ENCODE data around the gene HEXIM2. TPM values are rescaled to one million over a fixed set of nuclear protein-coding genes. Genes with fewer than 3 reads are reported as not detected.
A peak's percentile ranks its signal among the peaks of the same experiment; 100 is the strongest.

HEXIM2 gene
- total RNA-seq, 4 donors from 2014 or later: 1.2 to 10.8 (median 5.9) TPM

DNA sequence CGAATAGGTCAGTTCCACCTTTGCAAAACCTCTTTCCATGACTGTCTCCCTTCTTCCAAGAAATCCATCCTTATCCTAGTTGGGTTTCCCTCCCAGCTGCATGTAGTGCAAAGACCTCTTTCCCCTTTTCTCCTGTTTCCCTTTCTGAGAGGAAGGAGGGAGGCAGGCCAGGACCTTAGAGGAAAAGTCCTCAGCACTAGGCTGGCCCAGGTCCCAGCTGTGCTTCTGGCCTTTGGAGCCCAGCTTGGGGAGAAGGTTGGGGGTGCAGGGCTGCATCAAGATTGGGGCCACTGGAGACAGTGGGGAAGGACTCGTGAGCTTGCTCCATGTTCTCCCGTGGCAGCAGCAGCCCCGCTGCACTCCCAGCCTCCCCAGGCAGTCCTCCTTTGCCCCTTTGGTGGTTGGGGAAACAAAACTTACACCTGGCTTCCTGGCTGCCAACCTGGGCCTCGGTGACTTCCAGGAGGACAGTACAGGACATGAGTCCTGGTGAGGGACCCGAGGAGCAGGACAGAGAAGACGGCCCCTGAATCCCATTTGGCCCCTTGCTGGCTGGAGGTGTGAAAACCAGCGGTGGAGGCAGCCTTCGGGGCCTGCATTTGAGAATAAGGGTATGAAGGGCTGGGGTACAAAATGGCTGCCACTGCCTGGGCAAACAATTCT lies 481 bp downstream of the HEXIM2 start:
- Histone ChIP-seq H3K4me3 (peak overlapping the region in 3 of 4 donors; percentile 15 to 71 (median 24)), H3K4me1 (peaks cover 19 to 41% (median 36%) of the 10 kb centered on the region in 4 donors), H3K27ac (peak overlapping the region; percentile 71 to 98 (median 86)), H3K9me3 (no peaks in the 10 kb centered on the region), H3K36me3 (no peaks in the 10 kb centered on the region), H3K27me3 (no peaks in the 10 kb centered on the region)
- in situ Hi-C loops (cut with MboI; ENCODE audit: low pct_ligation_motif_present in 1 of 4, low pct_unique_long_range_greater_than_20kb in 1 of 4, low sequenced_read_pairs in 3 of 4): no loop called here
- TF ChIP-seq, protein P1, sequence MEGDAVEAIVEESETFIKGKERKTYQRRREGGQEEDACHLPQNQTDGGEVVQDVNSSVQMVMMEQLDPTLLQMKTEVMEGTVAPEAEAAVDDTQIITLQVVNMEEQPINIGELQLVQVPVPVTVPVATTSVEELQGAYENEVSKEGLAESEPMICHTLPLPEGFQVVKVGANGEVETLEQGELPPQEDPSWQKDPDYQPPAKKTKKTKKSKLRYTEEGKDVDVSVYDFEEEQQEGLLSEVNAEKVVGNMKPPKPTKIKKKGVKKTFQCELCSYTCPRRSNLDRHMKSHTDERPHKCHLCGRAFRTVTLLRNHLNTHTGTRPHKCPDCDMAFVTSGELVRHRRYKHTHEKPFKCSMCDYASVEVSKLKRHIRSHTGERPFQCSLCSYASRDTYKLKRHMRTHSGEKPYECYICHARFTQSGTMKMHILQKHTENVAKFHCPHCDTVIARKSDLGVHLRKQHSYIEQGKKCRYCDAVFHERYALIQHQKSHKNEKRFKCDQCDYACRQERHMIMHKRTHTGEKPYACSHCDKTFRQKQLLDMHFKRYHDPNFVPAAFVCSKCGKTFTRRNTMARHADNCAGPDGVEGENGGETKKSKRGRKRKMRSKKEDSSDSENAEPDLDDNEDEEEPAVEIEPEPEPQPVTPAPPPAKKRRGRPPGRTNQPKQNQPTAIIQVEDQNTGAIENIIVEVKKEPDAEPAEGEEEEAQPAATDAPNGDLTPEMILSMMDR (IDR thresholded peaks at IDR 0.05): no peak
- TF ChIP-seq POLR2AphosphoS5 (IDR thresholded peaks at IDR 0.05): no peak
- TF ChIP-seq POLR2A (IDR thresholded peaks at IDR 0.05): no peak
- TF ChIP-seq EP300 (IDR thresholded peaks at IDR 0.05; ENCODE audit: low read depth): no peak
- WGBS, 2 donors (ENCODE audit: low coverage in 1 of 2): 55% methylated on average over 9 of the region's 9 CpGs; no CpG with 5 or more reads in 1 of the 2 donors
- no peak for DNase-seq
- intact Hi-C loops (cut with DNase I; ENCODE audit: low total_unique reads): no loop called here

DNA sequence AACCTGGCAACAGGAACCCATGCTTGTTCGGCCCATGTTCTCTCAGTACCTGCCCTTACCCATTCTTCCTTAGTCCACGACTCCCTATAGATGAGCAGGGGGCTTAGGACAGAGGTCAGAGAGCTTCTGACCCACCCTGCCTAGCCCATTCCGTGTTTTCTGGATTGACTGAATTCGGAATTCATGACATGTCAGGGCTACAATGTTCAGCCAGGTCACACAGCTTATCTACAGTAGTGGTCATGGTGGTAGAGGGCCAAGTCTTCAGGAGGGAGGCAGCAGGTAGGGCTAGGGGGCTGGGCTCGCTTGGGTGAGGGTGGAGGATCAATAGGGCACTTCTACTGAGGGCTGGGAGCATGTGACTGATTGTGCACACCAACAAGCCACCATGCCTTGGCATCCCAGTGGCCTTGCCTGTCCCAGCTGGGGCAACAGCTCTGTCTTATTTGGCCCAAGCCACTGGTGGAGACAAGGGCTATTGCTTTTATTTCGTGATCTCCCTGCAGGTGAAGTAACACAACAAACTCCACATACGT lies 3.1 kb downstream of the HEXIM2 start:
- WGBS, 2 donors (ENCODE audit: low coverage in 1 of 2): 92 to 100% methylated on average over 1 to 7 of the region's 7 CpGs
- intact Hi-C loops (cut with DNase I; ENCODE audit: low total_unique reads): no loop called here
- H3K4me1 ChIP-seq: peaks cover 2 to 14% (median 12%) of the 10 kb centered on the region in 4 donors
- no peaks in the 10 kb centered on the region for H3K27me3 ChIP-seq
- H3K4me3 ChIP-seq: no peak overlapping the region
- no peak for DNase-seq
- in situ Hi-C loops (cut with MboI; ENCODE audit: low pct_ligation_motif_present in 1 of 4, low pct_unique_long_range_greater_than_20kb in 1 of 4, low sequenced_read_pairs in 3 of 4): no loop called here
- no peak overlapping the region for H3K27ac ChIP-seq
- H3K9me3 ChIP-seq: no peaks in the 10 kb centered on the region
- no peak for TF ChIP-seq POLR2AphosphoS5 (IDR thresholded peaks at IDR 0.05)
- TF ChIP-seq, protein P1 (IDR thresholded peaks at IDR 0.05): no peak
- no peak for TF ChIP-seq EP300 (IDR thresholded peaks at IDR 0.05; ENCODE audit: low read depth)
- no peak for TF ChIP-seq POLR2A (IDR thresholded peaks at IDR 0.05)
- no peaks in the 10 kb centered on the region for H3K36me3 ChIP-seq

DNA sequence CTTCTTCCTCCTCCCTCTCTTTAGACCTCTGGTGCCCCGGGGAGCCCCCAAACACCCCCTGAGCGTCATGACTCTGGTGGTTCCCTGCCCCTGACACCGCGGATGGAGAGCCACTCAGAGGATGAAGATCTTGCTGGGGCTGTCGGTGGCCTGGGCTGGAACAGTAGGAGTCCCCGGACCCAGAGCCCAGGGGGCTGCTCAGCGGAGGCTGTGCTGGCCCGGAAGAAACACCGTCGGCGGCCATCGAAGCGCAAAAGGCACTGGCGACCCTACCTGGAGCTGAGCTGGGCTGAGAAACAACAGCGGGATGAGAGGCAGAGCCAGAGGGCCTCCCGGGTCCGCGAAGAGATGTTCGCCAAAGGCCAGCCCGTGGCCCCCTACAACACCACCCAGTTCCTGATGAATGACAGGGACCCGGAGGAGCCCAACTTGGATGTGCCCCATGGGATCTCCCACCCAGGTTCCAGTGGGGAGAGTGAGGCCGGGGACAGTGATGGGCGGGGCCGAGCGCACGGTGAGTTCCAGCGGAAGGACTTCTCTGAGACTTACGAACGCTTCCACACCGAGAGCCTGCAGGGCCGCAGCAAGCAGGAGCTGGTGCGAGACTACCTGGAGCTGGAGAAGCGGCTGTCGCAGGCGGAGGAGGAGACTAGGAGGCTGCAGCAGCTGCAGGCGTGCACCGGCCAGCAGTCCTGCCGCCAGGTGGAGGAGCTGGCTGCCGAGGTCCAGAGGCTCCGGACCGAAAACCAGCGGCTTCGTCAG lies 7.5 kb downstream of the HEXIM2 start:
- WGBS, 2 donors (ENCODE audit: low coverage in 1 of 2): 94% methylated on average over 43 of the region's 43 CpGs; no CpG with 5 or more reads in 1 of the 2 donors
- H3K27me3 ChIP-seq: no peaks in the 10 kb centered on the region
- TF ChIP-seq, protein P1 (IDR thresholded peaks at IDR 0.05): no peak
- no peak for TF ChIP-seq POLR2AphosphoS5 (IDR thresholded peaks at IDR 0.05)
- TF ChIP-seq POLR2A (IDR thresholded peaks at IDR 0.05): no peak
- TF ChIP-seq EP300 (IDR thresholded peaks at IDR 0.05; ENCODE audit: low read depth): no peak
- DNase-seq: no peak
- no peaks in the 10 kb centered on the region for H3K36me3 ChIP-seq
- no peak overlapping the region for H3K27ac ChIP-seq
- no peaks in the 10 kb centered on the region for H3K9me3 ChIP-seq
- H3K4me1 ChIP-seq: peaks cover 27 to 34% (median 32%) of the 10 kb centered on the region in 4 donors
- H3K4me3 ChIP-seq: no peak overlapping the region
- intact Hi-C loops (cut with DNase I; ENCODE audit: low total_unique reads): no loop called here
- in situ Hi-C loops (cut with MboI; ENCODE audit: low pct_ligation_motif_present in 1 of 4, low pct_unique_long_range_greater_than_20kb in 1 of 4, low sequenced_read_pairs in 3 of 4): no loop called here

DNA sequence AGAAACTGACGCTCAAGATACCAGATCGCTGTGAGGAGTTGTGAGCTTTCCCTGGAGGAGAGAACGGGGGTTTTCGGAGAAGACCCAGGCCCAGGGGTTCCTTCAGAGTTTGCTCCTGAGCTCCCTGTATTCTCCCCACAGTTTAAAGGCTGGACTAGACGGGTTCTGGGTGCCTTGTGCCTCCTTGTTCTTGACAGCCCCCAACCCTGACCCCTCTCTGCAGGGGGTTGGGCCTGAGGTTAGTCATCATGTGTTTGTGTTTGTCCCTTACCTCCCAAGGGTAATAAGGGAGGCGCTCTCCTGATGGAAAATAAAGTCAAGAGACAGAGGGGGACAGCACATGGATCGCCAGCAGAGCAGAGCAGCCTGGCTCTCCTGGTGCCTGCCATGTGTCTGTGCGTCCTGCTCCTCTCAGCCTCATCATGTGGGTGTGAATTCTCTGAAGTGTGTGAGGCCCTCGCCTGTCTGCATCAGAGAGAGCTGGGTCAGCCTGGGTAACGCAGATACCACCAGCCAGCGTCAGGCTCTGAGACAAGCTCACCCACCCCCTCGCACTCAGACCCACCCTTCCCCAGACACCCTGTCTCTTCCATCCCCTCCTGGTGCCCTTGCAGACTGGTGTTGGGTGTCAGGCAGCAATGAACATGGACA lies 8.7 kb downstream of the HEXIM2 start:
- Histone ChIP-seq H3K9me3 (no peaks in the 10 kb centered on the region), H3K4me1 (peaks cover 27 to 34% (median 32%) of the 10 kb centered on the region in 4 donors), H3K4me3 (no peak overlapping the region), H3K36me3 (no peaks in the 10 kb centered on the region), H3K27me3 (no peaks in the 10 kb centered on the region), H3K27ac (peak overlapping the region; percentile 78 to 92 (median 85))
- intact Hi-C loops (cut with DNase I; ENCODE audit: low total_unique reads): no loop called here
- TF ChIP-seq POLR2AphosphoS5 (IDR thresholded peaks at IDR 0.05) (no peak), POLR2A (IDR thresholded peaks at IDR 0.05) (no peak)
- WGBS, 2 donors (ENCODE audit: low coverage in 1 of 2): 83 to 90% methylated on average over 3 to 11 of the region's 12 CpGs
- DNase-seq: no peak
- in situ Hi-C loops (cut with MboI; ENCODE audit: low pct_ligation_motif_present in 1 of 4, low pct_unique_long_range_greater_than_20kb in 1 of 4, low sequenced_read_pairs in 3 of 4): no loop called here
